ENCODE data around the gene ZIC2.

ZIC2 gene

GRCh38 chr13:99988529-99989275 is 7.1 kb downstream of the ZIC2 start:
- DNase-seq = no peak

DNA sequence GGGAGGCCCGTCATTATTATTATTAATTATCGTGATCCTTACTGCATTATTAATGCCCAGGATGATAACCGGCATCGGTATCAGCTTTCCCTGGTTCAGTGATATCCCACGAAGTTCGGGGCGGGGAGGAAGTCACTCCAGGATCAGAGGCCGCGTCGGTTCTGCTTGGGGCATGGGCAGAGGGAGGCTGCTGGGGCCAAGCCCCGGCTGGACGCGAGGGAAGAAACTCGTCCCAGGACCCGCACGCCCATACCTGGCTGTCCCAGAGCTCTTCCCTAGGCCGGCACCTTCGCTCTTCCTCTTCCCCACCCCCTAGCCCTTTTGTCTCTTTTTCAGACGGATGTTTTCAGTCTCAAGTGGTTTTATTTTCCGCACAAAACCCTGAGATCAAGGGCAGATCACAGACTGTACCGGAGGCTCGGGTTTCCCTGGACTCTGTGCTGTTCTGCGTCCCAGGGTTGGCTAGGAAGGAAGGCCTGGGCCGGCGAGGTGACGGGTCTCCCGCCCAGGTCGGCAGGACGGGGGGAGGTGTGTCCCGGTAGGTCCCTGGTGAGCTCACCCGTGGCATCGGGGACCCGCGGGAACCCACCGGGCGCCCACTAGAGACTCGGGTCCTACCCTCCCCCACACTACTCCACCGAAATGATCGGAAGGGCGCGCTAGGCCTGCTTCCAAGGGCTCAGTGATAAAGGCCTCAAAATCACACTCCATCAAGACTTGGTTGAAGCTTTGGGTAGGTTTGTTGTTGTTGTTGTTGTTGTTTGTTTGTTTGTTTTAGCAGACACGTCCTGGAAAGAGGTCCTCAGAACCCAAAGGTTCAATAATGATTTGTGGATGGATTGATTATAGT is 7.9 kb downstream of the ZIC2 start:
- no peak for DNase-seq

- DNase-seq = no peak
Measured at GRCh38 chr13:99990126-99990977, 8.8 kb downstream of the ZIC2 start.

DNA sequence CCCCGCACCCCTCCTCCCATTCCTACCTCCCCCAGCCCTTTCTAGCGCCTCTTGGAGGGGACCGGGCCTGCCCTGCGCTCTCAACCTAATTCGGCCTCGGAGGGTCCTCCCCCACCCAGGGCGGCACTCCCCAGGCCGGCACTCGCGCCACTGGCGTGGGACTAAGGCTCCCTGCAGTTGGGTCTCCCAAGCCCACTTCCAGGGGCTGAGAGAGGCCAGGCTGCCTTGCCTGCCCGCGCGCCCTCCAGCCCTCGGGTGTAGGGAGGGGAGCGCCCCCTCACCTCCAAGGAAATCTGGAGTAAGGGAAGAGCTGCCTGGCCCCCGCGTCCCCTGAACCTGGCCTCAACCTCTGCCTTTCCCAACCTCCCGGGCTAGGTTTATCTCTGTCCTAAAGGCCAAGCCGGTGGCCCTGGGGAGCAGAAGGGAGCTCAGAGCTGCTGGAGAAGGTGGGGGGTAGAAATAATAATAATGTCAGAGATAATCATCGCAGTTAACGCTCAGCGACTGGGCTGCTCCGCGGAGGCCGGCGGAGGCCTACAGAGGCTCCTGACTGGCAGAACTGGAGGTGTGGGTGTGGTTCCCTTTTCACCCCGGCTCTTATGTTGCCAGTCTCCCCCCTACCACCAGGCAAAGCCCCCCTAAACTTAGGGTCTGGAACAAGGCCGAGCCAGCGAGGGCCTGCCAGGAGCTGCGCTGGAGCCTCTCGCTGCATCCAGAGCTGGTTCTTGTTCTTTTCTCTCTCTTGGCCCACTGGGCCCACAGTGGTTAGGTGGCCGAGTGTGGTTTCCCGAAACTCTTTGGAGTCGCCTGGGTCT is 9.6 kb downstream of the ZIC2 start:
- no peak for DNase-seq

DNA sequence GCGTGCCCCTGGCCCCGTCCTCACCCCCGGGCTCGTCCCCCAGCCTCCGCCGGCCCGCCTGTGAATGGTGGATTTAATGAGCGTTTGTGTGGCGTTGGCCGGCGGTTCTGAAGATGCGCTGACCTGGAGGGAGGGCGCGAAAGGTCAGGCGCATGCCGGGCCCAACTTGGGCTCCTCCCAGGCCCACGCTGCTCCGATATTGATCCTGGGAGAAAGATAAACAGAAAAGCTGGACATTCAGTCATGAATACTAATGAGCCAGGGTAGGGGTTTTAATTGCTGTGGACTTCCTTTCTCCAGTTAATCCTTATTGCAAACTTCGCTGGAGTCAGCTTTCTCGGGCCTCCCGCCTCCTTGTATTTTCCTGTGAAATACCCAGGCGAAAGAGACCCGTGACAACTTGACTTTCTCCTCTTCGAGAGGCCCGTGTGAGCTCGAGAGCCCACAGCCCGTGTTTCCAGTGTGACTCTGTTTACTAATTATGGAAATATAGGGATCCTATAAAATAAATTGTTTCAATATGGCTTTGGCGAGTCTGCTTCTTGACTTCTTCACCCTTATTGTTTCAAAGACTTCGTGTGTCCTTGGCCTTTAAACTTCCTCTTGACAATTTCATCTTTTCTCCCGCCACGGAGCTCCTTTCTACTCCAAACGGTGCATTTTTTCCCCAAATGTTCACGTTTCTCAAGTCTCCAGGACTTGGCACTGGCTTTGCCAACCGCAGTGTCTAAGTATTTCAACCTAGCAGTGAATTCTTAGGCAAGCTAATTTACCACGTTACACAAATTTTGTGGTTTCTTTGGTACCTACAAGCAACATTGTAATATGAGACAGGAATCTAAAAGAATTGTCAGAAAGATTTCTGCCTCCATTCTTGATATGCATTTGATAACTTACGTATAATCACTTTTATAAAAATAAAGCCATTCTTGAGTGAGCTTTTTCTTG is 10.5 kb downstream of the ZIC2 start:
- no peak for DNase-seq

DNA sequence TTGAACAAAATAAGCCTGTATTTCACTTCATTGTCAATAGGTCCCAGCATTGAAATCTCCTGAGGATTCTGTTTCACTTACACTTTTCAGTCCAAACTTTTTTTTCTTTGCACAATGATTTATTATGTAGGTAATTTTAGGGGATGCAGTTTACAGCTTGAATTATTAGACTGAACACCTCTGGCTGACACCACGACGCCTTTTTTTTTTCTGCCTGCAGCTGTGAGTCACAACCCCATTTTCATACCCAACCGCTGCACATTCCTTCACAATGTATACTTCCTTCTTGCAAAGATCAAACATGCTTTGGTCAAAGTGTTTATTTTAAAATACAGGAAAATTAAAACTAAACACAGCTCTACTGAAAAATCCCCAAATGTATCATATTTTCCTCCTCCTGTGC is 11.4 kb downstream of the ZIC2 start:
- peak; percentile 45 for DNase-seq

DNA sequence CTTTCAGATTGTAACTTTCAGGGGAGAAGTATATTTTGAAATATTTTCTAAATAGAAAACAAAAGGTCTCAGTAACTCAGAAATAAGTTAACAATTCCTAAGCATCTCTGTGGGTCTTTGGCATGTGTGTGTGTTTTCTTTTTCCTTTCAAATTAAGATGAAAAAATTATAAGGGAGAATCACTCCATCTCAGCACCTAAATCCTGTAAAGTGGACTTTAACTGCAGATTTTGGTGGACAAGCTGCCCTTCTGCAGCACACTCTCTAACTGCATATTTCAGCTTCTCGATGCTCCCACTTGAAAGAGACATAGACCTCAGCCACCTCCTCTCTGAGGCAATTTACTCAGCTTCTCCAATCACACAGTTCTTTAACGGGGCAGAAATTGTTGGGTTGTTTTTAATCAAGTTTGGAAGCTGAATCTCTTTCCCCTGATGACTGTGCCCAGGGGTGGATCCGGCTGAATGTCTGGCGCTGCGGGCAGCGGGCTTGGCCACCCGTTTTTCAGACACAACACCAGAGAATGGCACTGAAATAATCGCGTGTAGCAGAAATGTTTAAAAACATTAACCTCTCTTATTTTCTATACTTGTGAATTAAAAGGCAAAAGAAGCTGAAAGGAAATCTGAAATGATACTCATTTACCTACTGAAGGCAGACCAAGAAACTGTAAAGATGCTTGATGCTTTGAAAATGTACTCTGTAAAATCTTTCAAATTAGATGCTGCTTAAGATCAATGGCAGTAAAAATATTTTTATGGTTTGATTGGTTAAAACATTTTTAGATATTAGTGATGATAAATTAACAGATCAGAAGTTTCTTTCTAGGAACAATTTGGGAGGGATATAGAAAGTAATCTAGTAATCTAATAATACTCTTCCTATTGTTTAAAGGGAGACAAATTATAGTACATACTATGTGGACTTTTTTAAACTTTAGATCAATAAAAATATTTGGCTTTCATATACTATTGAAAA is 12.4 kb downstream of the ZIC2 start:
- no peak for DNase-seq

DNA sequence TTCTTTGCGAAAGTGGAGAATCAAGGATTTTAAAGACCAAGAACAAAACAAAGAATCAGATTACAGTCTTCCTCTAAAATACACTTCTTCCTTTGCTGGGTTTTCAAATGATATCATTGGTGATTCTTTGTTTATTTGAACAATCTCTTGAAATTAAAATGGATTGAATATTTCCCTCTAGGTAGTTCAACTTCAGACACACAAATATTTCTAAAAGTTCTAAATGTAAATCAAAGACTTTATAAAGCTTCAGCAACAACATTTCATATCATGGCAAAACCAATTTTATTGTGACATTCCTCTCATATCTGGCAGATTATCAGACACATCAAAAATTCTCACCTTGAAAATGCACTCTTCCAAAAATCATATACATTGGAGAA is 13.0 kb downstream of the ZIC2 start:
- DNase-seq = no peak

GRCh38 chr13:99995104-99995588 is 13.6 kb downstream of the ZIC2 start:
- DNase-seq = no peak

- DNase-seq = no peak
Measured at GRCh38 chr13:99995589-99996380, 14.2 kb downstream of the ZIC2 start.

GRCh38 chr13:99996381-99996973 is 14.9 kb downstream of the ZIC2 start:
- no peak for DNase-seq

GRCh38 chr13:99997702-99998214 is 16.2 kb downstream of the ZIC2 start:
- DNase-seq = no peak

DNA sequence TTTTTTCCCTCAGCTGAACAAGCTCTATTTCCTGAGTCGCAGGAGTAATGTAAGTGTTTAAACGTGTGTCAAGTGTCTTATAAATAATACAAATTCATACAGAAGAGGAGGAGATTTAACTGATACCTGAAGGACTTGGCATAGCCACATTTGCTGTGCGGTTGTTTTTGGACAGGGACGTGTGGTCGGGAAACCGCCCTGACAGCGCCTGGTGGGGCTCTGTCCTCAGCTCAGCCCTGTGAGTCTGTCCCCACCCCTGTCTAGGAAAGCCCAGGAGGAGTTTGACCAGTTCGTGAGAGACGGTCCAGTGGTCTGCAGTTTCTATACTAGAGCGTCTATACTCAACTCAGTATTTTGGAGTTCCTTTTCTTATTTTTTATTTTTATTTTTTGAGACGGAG is 16.7 kb downstream of the ZIC2 start:
- DNase-seq = no peak

DNA sequence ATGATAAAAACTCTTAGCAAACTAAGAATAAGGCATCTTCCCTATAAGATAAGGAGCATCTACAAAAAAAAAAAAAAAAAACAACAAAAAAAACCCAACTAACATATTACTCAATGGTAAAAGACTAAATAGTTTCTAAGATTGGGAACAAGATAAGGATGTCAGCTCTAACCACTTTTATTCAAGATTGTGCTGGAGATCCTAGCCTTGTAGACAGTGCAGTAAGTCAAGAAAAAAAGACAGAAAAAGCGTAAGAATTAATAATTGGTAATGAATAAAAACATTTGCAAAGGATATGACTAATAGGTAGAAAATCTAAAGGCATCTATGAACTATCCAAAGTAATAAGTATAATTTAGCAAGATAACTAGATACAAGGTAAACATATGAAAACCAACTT is 33.0 kb downstream of the ZIC2 start:
- no peak for DNase-seq

GRCh38 chr13:100019780-100020356 is 38.3 kb downstream of the ZIC2 start:
- no peak for DNase-seq

DNA sequence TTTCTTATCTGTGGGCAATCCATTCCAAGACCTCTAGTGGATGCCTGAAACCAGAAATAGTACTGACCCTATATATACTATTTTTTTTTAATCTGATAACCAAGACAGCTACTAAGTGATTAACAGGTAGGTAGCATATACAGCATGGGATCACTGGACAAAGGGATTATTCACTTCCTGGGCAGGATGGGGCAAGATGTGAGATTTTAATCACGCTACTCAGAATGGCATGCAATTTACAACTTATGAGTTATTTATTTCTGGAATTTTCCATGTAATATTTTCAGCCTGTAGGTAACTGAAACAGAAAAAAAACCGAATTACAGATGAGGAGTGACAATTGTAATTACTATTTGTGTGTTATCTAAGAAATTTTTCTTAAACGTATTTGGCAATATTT is 41.2 kb downstream of the ZIC2 start:
- DNase-seq = no peak

GRCh38 chr13:100024023-100024422 is 42.4 kb downstream of the ZIC2 start:
- DNase-seq = no peak

GRCh38 chr13:100029933-100030332 is 48.3 kb downstream of the ZIC2 start:
- no peak for DNase-seq
